NB4 (cell line): ENCODE results near the gene PON1.

Experiments
- DNase-seq: peaks from one replicate; pipeline ENCODE4 v3.0.0; 2010; ENCODE audit warnings: low read depth
- H3K4me3 ChIP-seq: one replicate; pipeline ENCODE4 v1.5.1; 2011; ENCODE audit warnings: mild to moderate bottlenecking, low read depth, low read length, moderate library complexity
- MYC ChIP-seq: IDR thresholded peaks from 2 replicates; pipeline ENCODE4 v1.6.1; 2011; ENCODE audit warnings: low read depth, low read length
- POLR2A ChIP-seq: IDR thresholded peaks from 2 replicates; pipeline ENCODE4 v1.6.1; 2011; ENCODE audit warnings: mild to moderate bottlenecking; ENCODE audit not compliant: insufficient read length; ENCODE audit errors: extremely low read depth
- TF ChIP-seq, protein P1 (sequence below): IDR thresholded peaks from 2 replicates; pipeline ENCODE4 v1.6.1; 2011; ENCODE audit warnings: low read depth, low read length
- TF ChIP-seq, protein P2 (sequence below): IDR thresholded peaks from one replicate; pipeline ENCODE4 v1.5.1; 2012; ENCODE audit warnings: low read depth, low read length

Gene PON1

DNA sequence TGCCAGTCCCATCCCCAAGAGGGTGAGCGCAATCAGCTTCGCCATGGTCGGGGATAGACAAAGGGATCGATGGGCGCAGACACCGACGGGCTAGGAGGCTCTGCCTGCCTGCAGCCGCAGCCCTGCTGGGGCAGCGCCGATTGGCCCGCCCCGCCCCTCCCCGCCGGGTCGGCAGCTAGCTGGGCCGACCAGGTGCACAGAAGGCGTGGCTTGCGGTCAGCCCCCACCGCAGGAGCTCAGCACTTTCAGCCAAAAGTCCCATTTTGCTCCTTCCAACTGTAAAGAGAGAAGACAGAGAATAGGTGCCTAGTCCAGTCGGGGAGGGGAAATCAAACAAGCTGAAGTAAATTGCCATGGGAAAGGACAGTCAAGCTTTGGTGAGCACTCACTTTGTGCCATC, at the start of gene PON1:
TSS of gene PON1 (minus strand) at position 102 of the 400 bp plus-strand sequence. CDS start at position 45, 57 bp downstream.
- TF ChIP-seq, protein P1, sequence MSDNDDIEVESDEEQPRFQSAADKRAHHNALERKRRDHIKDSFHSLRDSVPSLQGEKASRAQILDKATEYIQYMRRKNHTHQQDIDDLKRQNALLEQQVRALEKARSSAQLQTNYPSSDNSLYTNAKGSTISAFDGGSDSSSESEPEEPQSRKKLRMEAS: no peak
- TF ChIP-seq, protein P2, sequence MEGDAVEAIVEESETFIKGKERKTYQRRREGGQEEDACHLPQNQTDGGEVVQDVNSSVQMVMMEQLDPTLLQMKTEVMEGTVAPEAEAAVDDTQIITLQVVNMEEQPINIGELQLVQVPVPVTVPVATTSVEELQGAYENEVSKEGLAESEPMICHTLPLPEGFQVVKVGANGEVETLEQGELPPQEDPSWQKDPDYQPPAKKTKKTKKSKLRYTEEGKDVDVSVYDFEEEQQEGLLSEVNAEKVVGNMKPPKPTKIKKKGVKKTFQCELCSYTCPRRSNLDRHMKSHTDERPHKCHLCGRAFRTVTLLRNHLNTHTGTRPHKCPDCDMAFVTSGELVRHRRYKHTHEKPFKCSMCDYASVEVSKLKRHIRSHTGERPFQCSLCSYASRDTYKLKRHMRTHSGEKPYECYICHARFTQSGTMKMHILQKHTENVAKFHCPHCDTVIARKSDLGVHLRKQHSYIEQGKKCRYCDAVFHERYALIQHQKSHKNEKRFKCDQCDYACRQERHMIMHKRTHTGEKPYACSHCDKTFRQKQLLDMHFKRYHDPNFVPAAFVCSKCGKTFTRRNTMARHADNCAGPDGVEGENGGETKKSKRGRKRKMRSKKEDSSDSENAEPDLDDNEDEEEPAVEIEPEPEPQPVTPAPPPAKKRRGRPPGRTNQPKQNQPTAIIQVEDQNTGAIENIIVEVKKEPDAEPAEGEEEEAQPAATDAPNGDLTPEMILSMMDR: no peak
- TF ChIP-seq POLR2A (no peak), MYC (no peak)
- DNase-seq: no peak
- H3K4me3 ChIP-seq: no peak within 1 kb of the TSS

DNA sequence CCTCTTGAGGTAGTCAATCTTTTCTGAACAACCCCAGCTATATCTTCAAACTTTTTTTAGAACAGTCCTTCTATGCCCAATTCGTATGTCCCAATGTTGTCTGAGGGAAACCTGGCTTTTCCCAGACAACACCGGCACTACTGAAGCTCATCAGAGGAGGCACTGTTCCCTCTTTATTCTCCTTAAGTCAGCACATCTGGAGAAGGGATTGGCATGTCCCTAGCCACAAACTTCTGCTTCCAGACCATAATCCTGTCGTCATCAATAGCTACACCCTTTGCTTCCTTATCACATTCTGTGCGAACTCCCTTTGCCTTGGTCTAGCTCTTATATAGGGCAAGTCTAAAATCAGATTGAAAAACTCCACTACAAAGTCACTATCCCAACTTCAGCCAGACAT, 49.0 kb upstream of the PON1 start:
- TF ChIP-seq MYC (no peak), POLR2A (no peak)
- TF ChIP-seq, protein P2: no peak
- TF ChIP-seq, protein P1: no peak
- DNase-seq: no peak
- no peak overlapping the region for H3K4me3 ChIP-seq

DNA sequence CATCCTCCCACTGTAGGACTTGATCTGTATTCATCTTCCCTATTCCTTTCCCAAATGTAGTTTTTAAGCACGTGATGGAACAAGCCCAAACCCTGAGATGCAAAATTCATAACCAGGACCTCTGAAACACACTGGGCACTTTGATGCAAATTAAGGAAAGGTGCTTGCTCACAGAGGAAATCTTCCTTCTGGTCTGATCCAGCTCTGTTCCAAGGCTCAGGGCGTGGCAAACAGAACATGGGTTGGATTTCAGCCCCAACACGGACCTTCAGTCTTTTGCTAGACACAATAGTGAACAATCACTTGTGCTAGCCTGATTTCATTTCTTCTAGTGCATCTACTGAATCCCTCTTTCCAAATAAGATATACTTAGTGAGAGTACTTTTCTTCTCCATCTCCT, 43.9 kb upstream of the PON1 start:
- TF ChIP-seq, protein P2: no peak
- TF ChIP-seq MYC: no peak
- TF ChIP-seq POLR2A: no peak
- TF ChIP-seq, protein P1: no peak
- no peak overlapping the region for H3K4me3 ChIP-seq
- DNase-seq: no peak

DNA sequence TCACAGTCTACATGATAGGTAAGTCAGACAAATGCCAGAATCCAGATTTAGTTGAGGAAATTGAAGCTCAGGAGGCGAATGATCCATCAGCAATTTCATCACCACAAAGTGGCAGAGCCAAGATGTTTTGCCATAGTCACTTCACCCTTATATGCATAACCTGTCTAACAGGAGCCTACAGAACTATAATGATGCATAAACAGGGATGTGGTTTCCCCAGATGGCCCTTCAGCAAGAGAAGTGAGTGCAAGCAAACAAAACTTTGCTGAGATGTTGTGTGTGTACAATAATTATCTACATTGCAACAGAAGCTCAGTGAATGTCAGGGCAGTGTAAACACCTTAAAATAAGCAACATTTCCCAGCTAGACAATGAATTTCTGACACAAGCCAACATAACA, 43.3 kb upstream of the PON1 start:
- TF ChIP-seq MYC (no peak), POLR2A (no peak)
- TF ChIP-seq, protein P2: no peak
- TF ChIP-seq, protein P1: no peak
- H3K4me3 ChIP-seq: no peak overlapping the region
- DNase-seq: no peak

DNA sequence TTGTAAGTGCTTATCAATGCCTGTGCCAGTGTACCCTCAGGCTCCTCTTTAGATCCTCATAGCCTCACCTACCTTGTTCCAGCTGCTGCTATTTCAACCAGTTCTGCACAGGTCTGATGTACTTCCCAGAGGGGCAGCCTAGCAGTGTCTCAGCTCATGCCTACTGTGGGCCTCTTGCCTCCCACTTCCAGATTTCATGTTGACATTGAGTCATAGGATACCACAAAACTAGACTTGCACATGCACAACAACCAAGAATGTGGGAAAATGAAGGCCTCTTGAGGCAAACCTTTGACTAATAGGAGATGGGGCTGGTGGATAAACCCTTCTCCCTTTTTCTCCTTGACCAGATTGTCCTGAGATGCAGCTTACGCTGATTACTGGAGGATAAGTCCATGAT, 40.8 kb upstream of the PON1 start:
- no peak for DNase-seq

More for the DNA sequence above, 40.8 kb upstream of the PON1 start:
- no peak overlapping the region for H3K4me3 ChIP-seq
- TF ChIP-seq, protein P2: no peak
- TF ChIP-seq, protein P1: no peak
- TF ChIP-seq MYC (no peak), POLR2A (no peak)
